HuH-7.5 (cell line): Measurements from ENCODE around the gene SMYD2.

ENCODE experiments used
- DNase-seq: peaks from one replicate; pipeline ENCODE4 v3.0.0; 2011; ENCODE audit warnings: low spot score

Gene SMYD2

GRCh38 chr1:214329470-214330220 lies 48.7 kb downstream of the SMYD2 start:
- no peak for DNase-seq

- DNase-seq = no peak
Measured at GRCh38 chr1:214330222-214330621, 49.3 kb downstream of the SMYD2 start.

GRCh38 chr1:214330715-214331114 lies 49.8 kb downstream of the SMYD2 start:
- no peak for DNase-seq

GRCh38 chr1:214331180-214331579 lies 50.2 kb downstream of the SMYD2 start:
- no peak for DNase-seq

- DNase-seq = peak; percentile 33
Measured at GRCh38 chr1:214331827-214332423, 51.0 kb downstream of the SMYD2 start.

- peak; percentile 36 for DNase-seq
Measured at GRCh38 chr1:214332946-214333798, 52.2 kb downstream of the SMYD2 start.

GRCh38 chr1:214335567-214335966 lies 54.6 kb downstream of the SMYD2 start:
- no peak for DNase-seq

GRCh38 chr1:214337015-214337414 lies 56.1 kb downstream of the SMYD2 start:
- no peak for DNase-seq

GRCh38 chr1:214337511-214337910 lies 56.6 kb downstream of the SMYD2 start:
- no peak for DNase-seq

- DNase-seq = no peak
Measured at GRCh38 chr1:214338212-214338611, 57.3 kb downstream of the SMYD2 start.

- no peak for DNase-seq
Measured at GRCh38 chr1:214341459-214341858, 60.5 kb downstream of the SMYD2 start.

GRCh38 chr1:214341932-214342331 lies 61.0 kb downstream of the SMYD2 start:
- no peak for DNase-seq

- no peak for DNase-seq
Measured at GRCh38 chr1:214342525-214342924, 61.6 kb downstream of the SMYD2 start.

GRCh38 chr1:214344897-214345296 lies 63.9 kb downstream of the SMYD2 start:
- DNase-seq = no peak

- no peak for DNase-seq
Measured at GRCh38 chr1:214349008-214349407, 68.0 kb downstream of the SMYD2 start.

GRCh38 chr1:214349781-214350180 lies 68.8 kb downstream of the SMYD2 start:
- no peak for DNase-seq

GRCh38 chr1:214351551-214352277 lies 70.8 kb downstream of the SMYD2 start:
- DNase-seq = no peak

GRCh38 chr1:214352838-214353237 lies 71.9 kb downstream of the SMYD2 start:
- no peak for DNase-seq

GRCh38 chr1:214354440-214355148 lies 73.6 kb downstream of the SMYD2 start:
- DNase-seq = no peak

- DNase-seq = no peak
Measured at GRCh38 chr1:214360116-214360515, 79.2 kb downstream of the SMYD2 start.

GRCh38 chr1:214360525-214361164 lies 79.7 kb downstream of the SMYD2 start:
- DNase-seq = no peak
